ENCODE measurements around the gene STX11.

GRCh38 chr6:144153971-144154370 is 3.7 kb downstream of the STX11 start:
- TF ChIP-seq, protein P1, sequence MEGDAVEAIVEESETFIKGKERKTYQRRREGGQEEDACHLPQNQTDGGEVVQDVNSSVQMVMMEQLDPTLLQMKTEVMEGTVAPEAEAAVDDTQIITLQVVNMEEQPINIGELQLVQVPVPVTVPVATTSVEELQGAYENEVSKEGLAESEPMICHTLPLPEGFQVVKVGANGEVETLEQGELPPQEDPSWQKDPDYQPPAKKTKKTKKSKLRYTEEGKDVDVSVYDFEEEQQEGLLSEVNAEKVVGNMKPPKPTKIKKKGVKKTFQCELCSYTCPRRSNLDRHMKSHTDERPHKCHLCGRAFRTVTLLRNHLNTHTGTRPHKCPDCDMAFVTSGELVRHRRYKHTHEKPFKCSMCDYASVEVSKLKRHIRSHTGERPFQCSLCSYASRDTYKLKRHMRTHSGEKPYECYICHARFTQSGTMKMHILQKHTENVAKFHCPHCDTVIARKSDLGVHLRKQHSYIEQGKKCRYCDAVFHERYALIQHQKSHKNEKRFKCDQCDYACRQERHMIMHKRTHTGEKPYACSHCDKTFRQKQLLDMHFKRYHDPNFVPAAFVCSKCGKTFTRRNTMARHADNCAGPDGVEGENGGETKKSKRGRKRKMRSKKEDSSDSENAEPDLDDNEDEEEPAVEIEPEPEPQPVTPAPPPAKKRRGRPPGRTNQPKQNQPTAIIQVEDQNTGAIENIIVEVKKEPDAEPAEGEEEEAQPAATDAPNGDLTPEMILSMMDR (IDR thresholded peaks at IDR 0.05; ENCODE audit: low read depth, low read length, poor library complexity, severe bottlenecking), result no peak
- TF ChIP-seq EZH2phosphoT487 (IDR thresholded peaks at IDR 0.05; ENCODE audit: borderline replicate concordance, low read length), result no peak
